ENCODE data around the gene FCER2.

The FCER2 gene

DNA sequence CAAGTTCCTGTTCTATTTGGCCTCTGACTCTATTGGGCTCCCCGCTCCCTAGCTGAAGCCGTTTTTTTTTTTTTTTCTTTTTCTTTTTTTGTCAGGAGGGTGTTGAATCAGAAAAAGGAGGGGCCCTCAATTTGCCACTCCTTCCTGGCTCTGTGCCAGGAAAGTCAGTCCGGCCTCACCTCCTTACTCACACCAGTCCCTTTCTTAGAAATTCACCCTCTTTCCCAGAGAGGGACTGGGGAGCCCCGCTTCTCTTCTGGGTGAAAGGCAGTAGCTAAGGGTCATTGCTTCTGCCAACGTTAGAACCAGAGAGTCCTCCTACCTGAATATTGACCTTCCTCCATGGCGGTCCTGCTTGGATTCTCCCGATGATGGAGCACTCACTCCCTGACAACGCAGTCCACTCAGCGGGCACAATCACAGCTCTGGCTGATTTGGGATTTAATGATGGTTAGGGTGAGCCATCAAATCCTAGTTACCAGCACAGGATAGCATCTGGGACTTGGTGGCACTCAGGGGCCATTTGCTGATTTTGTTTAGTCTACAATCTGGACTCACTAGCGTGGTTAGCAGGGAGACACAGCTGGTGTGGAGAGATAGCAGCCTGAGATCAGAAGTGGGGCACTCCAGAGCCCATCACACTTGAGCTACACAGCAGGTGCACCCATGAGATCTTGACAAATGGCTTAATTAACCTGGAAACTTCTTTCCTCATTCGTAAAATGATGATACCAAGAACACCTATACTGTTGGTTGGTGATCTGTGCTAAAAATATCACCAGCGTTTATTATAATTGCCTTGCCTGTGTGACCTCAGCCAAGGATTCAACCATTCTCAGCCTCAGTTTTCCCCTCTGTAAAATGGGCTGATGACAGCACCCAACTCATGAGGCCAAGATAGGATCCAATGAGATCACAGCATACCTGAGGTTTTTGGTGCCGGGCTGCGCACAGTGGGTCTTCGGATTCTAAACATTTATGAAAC, 2.2 kb downstream of the FCER2 start:
- DNase-seq = no peak

DNA sequence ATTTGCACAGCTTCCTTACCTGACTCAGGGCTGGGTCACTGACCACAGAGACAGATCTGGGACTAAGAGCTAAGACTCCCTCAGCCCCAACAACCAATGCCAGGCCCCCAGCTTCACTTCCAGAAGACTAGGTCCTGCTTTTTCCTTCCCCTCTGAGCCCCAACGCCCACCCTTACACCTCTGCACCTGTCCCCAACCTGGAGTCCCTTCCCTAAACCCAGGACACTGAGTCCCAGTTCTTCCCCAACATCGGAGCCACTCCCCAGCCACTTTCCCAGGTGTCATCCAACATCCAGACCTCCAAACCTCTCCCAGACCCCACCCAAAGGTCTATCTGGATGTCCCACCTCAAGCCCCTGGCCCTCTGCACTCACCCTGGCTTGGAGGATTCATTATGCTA, 2.9 kb downstream of the FCER2 start:
- DNase-seq = no peak

DNA sequence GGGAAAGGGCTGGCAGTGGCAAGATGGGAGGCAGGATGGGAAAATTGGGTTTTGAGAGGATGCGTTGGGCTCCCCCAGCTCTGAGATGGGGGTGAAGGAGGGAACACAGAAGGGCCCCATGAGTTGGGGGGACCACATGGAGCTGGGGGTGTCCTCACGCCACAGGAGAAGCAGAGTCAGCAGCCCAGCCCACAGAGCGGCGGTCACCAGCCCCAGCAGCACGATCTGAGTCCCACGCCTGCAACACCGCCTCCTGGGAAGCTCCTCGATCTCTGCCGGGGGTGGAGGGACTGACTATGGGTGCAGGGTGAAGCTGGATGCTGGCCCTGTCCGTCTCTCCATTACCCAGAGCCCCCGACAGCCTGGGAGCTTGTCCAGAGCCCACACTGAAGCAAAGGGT, 3.3 kb downstream of the FCER2 start:
- DNase-seq = no peak

DNA sequence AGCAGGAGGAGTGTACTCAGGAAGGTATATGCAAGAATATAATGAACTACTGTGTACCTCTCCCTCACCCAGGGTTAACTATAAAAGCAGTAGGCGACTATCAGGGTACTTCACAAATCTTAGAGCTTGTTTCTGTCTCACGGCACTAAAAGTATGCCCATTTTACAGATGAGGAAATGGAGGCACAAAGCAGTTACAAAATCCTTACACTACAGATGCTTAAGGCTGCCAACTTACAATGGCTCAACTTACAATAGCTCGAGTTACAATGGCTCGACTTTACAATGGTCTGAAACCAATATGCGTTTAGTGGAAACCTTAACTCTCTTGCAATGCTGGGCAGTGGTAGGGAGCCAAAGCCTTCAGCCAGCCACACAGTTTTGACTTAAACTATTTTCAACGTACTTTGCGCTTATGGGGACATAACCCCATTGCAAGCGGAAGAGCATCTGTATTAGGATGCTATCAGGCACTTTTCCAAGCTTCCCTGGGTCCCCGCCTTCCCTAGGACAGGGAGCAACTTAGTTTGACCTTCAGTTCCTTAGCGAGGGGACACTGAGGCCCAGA, 4.1 kb downstream of the FCER2 start:
- DNase-seq = no peak

DNA sequence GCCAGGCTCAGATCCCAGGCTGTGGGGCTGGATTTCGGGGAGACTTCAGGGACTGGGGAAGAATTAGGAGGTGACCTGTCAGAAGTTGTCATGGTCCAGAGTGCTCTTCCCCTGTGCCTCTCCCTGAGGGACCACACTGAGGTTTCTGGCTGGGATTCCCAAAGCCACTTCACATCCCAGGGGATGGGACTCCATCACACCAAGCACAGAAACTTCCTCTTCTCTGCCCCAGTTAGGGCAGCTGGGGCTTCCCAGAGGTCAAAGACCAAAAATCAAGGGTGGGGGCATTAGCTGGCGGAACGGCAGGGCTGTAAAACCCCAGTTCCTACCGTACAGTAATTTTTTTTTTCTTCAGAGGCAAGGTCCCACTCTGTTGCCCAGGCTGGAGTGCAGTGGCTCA, 7.4 kb downstream of the FCER2 start:
- DNase-seq = no peak

DNA sequence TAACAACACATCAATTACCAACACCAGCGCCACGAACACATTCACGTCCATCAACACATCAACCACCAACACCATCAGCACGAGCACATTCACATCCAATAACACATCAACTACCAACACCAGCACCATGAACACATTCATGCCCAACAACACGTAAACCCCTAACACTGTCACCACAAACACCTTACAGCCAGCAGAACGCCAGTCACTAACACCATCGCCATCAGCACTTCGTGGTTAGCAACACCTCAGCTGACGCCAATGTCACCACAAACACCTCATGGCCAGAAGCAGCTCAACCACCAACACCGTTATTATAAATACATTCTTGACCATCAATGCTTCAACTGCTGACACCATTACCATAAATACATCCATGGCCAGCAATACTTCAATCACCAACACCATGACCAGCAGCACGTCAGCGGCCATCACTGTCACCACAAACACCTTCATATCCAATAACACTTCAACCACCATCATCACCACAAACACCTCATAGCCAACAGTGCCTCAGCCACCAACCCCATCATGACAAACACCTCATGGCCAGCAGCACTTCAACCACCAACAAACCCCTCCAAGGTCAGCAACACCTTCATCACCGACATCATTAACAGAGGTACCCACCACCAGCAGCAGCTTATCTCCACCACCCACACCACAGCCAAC, 9.4 kb downstream of the FCER2 start:
- no peak for DNase-seq

DNA sequence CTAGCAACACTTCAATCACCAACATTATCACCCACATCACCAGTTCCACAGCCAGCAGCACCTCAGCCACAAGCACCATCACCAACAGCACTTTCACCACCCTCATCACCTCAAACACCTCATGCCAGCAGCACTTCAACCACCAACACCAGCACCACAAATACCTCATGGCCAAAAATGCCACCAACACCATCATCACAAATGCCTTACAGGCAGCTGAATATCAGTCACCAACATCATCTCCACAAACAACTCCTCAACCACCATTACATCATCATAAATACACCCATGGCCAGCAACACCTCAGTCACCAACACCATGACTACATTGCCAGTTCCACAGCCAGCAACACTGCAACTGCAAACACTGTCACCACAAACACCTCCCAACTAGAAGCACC, 10.4 kb downstream of the FCER2 start:
- no peak for DNase-seq

DNA sequence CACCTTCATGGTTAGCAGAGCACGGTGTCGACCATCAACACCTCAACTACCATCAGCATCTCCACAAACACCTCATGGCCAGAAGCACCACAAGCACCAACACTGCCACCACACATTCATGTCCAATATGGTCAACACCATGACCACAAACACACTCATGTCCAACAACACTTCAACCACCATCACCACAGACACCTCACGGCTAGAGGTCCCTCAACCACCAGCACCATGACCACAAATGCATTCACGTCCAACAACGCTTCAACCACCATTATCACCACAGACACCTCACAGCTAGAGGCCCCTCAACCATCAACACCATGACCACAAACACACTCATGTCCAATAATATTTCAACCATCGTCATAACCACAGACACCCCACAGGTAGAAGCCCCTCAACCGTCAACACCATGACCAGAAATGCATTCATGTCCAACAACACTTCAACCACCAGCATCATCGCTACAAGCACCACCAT, 11.1 kb downstream of the FCER2 start:
- DNase-seq = no peak

DNA sequence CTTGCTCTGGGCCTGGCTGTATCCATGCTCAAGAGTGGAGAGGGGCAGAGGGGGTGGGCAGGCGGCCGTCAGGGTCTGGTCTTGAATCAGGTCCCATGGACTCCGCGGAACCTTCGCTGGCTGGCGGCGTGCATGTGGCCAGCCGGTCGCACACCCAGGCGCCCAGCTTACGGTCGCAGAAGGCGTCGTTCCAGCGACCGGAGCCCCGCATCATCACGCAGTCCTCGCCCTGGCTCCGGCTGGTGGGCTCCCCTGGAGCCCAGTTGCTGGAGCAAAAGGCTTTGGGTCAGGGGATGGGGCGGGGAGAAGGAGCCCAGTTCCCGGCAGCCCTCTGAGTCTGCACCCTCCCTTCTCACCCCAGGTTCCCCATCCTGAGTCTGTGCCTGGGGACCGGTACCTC, 12.8 kb downstream of the FCER2 start:
- DNase-seq = no peak

DNA sequence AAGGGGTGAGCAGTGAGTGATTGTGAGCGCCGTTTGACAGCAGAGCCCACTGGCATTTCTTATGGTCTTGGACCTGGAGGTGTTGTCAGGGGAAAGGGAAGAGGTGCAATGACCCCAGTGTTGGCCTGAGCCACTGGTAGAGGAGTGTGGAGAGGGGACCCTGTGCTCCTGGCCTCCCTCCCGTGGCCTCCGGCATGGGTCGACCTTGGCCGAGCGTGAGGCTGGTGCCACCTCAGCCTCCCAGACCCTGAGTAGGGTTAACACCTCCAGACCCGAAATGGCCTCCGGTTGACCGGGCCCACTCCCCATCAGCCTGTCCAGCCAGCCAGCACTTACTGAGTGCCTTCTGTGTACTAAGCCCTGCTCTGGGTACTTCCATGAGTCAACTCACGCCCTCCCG, 14.8 kb downstream of the FCER2 start:
- DNase-seq = no peak

DNA sequence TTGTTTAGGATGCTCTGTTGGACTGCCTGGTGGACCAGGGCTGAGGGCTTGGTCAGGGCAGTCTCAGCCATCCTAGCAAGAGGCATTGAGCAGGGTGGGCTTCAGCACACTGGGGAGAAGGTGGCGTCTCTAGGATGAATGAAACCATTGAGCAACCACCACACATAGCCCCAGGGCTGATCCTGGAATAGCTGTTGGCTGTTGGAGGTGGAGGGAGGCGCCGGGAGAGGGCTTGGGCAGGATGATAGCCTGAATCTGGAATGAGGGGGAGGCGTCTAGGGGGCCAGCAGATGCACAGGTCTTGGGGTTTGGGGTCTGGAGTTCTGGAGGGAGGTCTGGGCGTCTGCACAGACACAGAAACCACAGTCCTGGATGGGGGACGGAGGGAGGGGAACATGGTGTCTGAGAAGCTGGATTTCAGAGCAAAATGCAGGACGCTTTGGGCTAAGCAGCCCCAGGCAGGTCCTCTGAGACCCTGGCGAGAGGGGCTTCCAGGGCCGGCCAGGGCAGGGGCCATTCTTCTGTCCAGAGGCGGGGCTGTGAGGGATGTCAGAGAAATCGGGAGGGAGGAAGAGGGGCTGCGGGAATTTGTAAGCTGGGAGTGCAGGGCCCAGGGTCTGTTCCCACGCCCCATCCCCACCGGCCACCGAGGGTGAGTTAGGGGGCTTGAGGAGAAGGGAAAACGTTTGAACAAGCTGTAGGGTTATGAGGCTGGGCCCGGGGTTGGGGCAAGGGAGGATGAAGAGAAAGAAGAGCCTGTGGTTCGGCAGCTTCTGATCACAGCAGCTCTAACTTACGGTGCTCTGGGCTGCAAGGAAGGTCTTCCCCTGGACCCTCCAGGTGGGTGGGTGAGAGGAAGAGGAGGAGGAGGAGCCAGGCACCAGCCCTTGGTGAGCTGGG, 16.1 kb downstream of the FCER2 start:
- no peak for DNase-seq

DNA sequence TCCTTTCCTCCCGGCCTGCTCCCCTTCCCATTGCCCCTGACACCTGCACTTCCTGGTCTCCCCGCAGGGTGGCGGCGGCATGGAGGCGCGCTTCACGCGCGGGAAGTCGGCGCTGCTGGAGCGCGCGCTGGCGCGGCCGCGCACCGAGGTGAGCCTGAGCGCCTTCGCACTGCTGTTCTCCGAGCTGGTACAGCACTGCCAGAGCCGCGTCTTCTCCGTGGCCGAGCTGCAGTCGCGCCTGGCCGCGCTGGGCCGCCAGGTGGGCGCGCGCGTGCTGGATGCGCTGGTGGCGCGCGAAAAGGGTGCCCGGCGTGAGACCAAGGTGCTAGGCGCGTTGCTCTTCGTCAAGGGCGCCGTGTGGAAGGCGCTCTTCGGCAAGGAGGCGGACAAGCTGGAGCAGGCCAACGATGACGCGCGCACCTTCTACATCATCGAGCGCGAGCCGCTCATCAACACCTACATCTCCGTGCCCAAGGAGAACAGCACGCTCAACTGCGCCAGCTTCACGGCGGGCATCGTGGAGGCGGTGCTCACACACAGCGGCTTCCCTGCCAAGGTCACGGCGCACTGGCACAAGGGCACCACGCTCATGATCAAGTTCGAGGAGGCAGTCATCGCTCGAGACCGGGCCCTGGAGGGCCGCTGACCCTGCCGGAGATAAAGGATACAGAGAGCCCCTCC, 19.6 kb downstream of the FCER2 start:
- peak; percentile 10 for DNase-seq

DNA sequence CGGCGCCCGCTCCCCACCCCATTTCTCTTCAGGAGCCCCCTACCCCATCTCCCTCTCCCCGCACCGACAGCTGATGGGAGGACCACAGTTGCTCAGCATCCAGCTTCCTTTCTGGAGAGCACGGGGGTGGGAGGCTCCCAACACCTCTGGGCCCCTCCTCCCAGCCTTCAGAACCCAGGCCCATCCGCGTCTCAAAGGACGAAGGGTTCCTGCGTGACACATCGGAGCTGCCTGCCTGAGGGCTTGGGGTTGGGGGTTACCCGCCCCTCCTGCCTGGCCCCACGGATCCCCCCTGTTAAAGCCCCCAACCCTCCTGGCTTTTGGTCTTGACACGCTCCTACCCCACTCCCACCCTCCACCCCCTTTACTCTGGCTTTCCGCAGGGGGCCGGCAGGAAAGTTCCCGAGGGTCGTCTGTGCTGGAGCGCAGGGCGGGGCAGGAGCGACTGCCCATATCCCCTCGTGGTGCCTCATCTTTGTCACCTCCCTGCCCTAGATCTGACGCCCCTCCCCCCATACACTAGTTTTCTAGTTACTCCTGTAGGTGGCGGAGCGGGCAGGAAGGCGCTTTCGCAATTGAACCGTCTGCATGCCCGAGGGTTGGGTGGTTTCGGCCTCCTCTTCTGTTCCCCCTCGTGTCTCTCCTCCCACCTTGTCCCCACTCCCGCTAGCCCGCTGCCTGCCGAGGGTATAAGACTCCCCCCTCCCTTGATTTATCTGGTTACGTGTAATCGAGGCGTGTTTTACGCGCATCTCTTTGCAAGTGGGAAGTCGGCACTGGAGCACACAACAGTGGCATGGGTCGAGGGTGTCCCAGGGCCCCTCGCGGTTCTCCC, 20.4 kb downstream of the FCER2 start:
- peak; percentile 80 for DNase-seq

DNA sequence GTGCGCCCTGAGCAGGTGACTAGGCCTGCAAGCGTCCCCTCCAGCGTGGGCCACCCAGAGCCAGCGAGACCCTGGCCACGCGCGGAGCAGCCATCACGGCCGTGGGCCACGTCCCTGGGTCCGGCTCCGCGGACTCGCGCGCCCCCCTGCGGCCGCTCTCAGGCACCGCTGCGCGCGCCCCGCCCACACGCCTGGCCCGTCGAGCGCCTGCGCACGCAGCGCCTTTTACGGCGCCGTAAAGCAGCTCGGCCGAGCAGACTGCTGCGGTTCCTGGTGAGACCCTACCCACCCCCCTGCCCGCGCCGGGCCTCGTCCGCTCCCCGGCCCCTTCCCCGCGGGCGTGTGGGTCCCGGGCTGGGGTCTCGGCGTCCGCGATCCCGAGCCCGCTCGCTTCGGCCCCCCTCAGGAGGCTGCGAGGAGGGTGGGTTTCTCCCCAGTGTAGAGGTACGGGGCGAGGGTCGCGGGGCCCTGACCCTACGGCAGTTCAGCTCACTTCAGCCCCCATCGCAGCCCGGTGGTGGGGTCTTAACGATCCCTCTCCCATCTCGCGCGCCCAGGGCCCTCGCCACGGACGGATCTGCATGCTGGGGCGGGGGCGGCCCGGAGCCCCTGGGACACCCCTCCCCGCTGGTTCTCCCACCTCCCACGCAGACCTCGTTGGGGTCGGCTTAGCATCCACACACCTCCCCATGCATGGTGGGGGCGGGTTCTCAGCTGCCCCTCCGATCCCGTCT, 21.2 kb downstream of the FCER2 start, which contains the start of gene TRAPPC5:
TSS of gene TRAPPC5 (plus strand) at position 228 of the 734 bp plus-strand sequence. CDS start 1,421 bp downstream, outside the sequence.
- DNase-seq = peak; percentile 80

DNA sequence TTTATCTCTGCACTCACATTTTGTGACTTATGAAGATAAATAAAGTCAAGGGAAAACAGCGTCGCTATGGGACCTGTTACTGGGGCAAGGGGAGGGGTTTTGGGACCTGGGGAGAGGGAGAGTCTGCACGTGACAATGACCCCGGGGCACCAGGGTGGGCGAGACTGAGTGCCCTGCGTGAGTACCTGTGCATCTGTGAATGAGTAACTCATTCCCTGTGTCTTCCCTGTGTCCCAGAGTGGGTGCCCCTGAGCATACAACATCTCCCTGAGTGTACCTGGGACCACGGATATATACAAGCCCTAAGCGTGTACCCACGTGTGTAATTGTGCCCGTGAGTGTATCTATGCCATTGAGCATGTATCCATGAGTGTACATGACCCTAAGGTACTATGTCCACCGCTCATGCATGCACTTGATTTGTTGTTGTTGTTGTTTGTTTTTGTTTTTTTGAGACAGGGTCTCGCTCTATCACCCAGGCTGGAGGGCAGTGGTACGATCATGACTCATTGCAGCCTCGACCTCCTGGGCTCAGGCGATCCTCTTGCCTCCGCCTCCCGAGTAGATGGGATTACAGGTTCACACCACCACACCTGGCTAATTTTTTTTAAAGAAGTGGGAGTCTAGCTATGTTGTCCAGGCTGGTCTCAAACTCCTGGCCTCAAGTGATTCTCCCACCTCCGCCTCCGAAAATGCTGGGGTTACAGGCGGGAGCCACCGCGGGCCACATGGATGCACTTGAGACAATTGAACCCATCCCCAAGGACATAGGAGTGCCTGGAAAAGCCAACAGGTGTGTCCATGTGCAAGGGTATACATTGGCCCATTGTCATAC, 21.9 kb downstream of the FCER2 start:
- DNase-seq = no peak

DNA sequence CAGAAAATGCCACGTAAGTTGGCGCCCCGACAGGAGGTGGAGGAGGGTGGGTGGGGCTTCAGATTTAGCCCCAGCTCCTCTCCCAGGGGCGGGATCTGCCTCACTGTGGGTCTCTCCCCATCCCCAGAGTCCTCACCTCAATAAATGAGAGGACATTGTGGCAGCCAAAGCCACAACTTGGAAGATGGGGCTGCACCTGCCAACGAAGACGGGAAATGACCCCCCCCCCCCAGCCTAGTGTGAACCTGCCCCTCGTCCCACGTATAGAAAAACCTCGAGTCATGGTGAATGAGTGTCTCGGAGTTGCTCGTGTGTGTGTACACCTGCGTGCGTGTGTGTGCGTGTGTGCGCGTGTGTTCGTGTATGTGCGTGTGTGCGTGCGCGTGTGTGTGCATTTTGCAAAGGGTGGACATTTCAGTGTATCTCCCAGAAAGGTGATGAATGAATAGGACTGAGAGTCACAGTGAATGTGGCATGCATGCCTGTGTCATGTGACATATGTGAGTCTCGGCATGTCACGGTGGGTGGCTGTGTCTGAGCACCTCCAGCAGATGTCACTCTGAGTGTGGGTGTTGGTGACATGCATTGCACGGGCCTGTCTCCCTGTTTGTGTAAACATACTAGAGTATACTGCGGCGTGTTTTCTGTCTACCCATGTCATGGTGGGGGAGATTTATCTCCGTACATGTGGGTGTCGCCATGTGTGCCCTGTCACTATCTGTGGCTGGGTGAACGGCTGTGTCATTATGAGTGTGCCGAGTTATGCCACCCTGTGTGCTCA, 22.8 kb downstream of the FCER2 start:
- DNase-seq = no peak

DNA sequence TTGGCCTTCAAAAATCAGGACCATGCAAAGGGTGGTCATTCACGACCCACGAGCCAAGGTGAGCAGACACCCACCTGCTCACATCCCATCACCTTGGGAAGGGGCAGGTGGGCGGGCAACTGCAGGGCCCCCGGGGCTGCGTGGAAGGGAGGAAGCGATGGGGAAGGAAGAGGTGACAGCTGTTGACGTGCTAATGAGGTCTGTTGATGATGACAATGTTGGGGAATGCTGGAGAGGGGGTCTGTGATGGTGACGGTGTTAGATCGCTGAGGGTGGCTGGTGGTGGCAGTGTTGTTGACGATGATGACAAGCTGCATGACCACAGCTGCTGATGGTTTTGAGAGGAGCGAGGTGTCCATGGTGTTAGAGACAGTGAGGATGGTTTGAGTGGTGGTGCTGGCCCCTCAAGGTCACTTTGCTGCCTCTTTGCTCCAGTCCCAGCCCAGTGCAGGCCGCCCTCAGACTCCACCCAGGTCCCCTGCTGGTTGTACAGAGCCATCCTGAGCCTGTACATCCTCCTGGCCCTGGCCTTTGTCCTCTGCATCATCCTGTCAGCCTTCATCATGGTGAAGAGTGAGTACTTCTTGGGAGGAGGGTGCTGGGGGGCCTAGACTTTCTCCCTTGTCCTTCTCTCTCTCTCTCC, 24.1 kb downstream of the FCER2 start:
- DNase-seq = no peak

DNA sequence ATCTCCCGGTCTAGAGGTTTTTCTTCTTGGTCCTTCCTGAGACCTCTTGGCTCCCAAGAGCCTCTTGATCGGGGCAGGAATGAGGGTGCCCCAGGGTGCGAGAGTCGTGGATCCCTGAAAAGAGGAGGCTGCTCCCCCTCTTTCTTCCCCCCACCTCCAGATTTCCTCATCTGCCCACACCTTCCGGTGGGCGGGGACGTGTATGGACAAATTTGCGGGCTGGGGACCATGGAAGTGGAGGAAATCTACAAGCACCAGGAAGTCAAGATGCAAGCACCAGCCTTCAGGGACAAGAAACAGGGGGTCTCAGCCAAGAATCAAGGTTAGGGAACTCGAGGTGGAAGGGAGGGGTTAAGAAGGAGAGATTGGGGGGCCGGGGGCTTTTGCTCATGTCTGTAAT, 25.1 kb downstream of the FCER2 start, which contains the start of gene MCEMP1:
TSS of gene MCEMP1 (plus strand) at position 237 of the 400 bp plus-strand sequence. CDS start at position 268, 31 bp downstream.
- no peak for DNase-seq
